GM18502 (cell line): Measurements from ENCODE around the gene ITGB3.

Experiments
- ATAC-seq: cut with Tn5 transposase; IDR thresholded peaks from one replicate; pipeline ENCODE4 v1.9.1; 2021; ENCODE audit warnings: mild to moderate bottlenecking; ENCODE audit not compliant: unreplicated experiment, poor library complexity

ITGB3 gene

DNA sequence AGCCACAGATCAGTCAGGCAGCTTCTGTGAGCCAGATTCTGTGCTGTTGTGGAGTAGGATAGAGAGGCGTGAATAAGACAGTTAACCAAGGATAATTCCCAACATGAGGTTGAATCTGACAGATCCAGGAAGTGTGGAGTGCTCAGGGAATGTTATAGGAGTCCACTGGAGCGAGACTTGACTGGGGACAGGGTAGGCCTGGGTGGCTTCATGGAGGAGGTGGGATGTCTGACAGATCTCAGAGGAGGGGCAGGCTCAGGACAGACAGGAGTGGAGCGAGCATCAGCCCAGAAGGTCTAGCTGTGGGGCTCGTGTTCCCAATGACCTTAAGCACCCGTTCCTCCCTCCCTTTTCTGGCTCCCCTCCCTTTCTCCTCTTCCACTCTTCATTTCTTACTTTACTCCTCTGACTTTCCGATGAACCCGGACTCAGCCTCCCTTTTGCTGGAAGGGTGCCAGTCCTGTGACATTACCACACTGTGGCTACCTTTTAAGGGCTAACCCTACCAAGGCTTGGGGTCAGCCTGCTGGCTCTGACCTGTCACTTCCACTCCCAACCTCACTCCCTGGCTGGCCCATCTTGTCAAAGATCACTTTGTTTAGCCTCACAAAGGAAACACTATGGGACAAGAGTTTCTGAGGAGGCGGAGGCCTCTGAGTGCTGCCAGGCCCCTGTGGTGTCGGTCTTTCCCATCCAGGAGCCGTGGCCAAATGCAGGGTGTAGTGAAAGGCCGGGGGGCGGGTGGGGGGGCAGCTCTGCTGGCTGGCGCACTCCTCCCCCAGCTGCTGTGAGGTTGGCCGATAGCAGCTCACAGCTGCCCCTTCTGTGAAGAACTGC, 41.6 kb downstream of the ITGB3 start:
- ATAC-seq = no peak

DNA sequence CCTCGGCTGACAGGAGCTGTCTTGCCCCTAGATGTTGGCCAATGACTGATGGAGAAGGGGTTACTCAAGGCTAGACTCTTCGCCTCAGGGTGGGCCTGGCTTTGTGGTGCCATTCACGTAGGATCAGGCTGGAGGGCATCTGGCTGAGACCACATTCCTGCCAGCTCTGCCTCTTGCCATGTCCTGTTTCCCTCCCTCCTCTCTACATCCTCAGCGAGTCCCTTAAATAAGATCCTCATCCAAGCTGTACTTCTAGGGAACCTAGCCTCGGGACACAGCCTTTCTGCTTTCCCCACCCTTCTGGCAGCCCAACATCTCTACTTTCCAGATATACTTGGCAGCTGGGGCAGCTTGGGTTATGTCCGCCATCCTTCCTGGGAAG, 42.2 kb downstream of the ITGB3 start:
- ATAC-seq = no peak

DNA sequence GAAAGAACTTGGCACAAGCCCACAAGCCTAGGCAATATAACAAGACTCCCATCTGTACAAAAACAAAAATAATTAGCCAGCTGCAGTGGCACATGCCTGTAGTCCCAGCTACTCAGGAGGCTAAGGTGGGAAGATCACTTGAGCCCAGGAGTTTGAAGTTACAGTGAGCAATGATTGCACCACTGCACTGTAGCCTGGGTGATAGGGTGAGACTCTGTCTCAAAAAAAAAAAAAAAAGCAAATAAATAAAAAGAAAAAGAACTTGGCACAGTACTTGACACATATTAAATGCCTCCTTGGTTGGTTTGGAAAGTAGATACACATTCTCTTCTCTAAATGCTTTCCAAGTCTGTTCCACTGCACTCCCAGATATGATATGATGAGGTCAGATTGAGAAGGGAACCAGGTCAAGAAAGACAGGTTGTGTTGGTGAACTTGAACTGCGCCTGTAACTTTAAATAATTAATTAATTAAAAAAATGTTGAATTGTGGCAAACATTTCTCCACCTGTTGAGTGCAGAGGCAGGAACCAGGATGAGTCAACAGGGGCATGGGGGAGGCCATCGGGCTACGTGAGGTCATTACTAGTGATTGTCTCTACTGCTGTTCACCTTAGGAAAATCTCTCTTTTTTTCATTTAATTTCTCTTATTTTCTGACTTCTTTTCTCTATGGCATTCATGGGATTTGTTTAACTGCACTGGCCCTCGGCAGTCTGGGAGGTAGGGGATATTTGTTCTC, 44.2 kb downstream of the ITGB3 start:
- no peak for ATAC-seq

GRCh38 chr17:47298712-47299111, 45.1 kb downstream of the ITGB3 start:
- ATAC-seq = no peak

- ATAC-seq = no peak
These were observed 45.7 kb downstream of the ITGB3 start for GRCh38 chr17:47299239-47299910.

GRCh38 chr17:47300718-47301117, 47.1 kb downstream of the ITGB3 start:
- no peak for ATAC-seq

- no peak for ATAC-seq
These were observed 47.5 kb downstream of the ITGB3 start for GRCh38 chr17:47301161-47301560.

GRCh38 chr17:47301831-47302230, 48.2 kb downstream of the ITGB3 start:
- ATAC-seq = no peak

GRCh38 chr17:47304186-47304585, 50.6 kb downstream of the ITGB3 start:
- no peak for ATAC-seq

DNA sequence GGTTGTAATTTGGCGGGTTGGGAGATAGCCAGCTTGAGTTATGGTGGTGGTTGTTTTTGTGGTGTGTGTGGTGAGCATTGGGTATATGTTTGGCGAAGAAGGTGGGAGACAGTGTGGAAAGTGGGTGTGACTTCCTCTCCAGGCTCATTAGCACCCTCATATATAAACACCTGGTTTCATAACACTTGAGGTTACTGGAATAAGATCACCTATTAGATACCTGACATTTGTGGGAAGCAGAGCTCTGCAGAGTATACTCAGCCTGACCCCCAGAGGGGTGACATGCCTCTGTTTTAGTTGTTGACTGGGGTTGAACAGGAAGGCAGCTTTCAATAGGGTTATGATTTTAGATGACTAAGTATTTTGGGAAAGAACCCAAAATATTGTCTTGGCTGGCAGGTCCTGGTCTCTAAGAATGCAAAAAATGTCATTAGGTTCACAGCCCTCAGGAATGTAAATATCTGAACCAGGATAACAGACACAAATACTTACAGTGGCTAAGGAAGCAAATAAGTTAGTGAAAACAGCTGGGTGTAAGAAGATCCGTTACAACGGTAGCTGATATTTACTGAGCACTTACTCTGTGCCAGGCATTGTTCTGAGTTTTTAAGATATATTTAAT, 51.8 kb downstream of the ITGB3 start:
- ATAC-seq = no peak

DNA sequence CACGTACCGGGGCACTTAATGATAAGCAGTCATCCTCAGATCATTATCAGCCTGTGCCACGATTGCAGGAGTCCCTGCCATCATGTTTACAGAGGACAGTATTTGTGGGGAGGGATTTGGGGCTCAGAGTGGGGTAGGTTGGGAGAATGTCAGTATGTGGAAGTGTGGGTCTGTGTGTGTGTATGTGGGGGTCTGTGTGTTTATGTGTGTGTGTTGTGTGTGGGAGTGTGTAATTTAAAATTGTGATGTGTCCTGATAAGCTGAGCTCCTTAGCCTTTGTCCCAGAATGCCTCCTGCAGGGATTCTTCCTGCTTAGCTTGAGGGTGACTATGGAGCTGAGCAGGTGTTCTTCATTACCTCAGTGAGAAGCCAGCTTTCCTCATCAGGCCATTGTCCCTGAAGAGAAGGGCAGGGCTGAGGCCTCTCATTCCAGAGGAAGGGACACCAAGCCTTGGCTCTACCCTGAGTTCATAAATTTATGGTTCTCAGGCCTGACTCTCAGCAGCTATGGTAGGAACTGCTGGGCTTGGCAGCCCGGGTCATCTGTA, 56.6 kb downstream of the ITGB3 start:
- no peak for ATAC-seq

- ATAC-seq = no peak
These were observed 57.8 kb downstream of the ITGB3 start for GRCh38 chr17:47311420-47311819.

DNA sequence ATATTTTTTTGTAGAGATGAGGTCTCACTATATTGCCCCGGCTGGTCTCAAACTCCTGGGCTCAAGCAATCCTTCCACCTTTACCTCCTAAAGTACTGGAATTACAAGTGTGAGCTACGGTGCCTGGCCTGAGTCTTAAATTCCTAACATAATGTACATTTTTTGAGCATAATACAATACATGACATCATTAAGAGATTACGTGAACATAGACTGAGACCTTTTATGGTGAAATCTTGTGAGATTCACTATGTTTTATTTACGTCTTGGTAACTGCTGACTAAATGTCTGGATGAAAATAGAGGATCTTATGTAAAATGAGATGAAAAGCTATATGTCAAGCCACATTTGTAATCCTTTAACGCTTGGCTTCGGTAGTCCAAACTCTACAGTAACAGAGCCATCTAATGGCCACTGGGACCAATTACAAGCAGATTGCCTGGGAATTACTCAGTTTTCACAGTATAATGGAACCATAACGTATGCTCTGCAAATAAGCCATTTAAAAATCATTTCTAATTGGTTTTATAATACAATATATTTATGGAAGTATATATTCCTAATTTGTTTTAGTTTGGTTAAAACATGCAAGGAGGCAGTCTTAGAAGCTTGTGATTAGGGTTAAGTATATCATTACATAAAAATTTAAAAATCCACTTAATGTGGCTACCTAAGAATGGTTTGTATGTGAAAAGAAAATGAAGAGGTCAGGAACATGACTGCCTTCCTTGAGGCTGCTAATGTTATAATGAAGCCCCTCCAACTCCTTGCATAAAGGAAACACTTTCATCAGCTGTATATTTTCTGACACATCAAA, 62.0 kb downstream of the ITGB3 start:
- no peak for ATAC-seq

DNA sequence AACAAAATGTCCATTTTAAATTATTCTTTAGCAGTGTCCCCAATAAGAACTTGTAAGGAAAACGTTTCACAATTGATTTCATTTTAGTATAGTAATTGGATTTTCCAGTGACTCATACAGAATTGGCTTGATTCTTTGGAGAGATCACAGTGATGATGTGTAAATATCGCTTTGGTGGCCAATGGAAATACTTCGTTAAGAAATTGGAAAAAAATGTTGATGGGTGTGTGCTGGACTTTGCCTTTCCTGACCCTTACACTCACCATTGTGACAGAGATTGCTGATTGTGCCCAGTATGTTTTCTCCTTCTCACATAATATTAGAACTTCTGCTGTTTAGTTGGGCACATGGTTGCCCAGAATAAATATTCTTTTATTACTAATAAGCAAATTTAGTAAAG, 62.7 kb downstream of the ITGB3 start:
- no peak for ATAC-seq

GRCh38 chr17:47317119-47317518, 63.5 kb downstream of the ITGB3 start:
- ATAC-seq = no peak

- no peak for ATAC-seq
These were observed 64.7 kb downstream of the ITGB3 start for GRCh38 chr17:47318197-47318918.

DNA sequence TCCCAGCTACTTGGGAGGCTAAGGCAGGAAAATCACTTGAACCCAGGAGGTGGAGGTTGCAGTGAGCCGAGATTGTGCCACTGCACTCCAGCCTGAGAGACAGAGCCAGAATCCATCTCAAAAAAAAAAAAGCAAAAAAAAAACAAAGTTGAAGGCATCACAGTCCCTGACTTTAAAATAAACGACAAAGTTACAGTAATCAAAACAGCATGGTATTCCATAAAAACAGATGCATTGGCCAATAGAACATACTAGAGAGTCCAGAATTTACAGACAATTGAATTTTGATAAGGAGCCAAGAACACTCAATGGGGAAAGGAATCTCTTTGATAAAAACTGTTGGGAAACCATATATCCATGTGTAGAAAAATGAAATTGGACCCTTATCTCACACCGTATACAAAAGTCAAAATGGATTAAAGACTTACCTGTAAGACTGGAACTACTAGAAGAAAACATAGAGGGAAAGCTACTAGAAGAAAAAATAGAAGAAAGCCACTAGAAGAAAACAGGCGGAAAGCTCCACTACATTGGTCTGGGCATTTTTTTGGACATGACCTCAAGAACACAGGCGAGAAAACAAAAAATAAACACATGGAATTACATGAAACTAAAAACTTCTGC, 67.4 kb downstream of the ITGB3 start:
- ATAC-seq = no peak

- ATAC-seq = peak; percentile 85
These were observed 70.0 kb downstream of the ITGB3 start, which contains the start of gene EFCAB13 for GRCh38 chr17:47323382-47324223. EFCAB13 (plus strand) TSS chr17:47323955; CDS start chr17:47328354, 4,399 bp downstream.
